HL-60 (cell line): Measurements from ENCODE around the gene PEG3.

Experiments used
- DNase-seq, 2 experiments: peaks; one replicate each; pipeline ENCODE4 v3.0.0-alpha.2; 2010 to 2020; ENCODE audit warnings: low read depth in 1 of 2, low spot score in 1 of 2
- H3K27ac ChIP-seq: fragments of 250-450 bp; sonication (Bioruptor Pico); replicated peaks from 2 replicates; pipeline ENCODE4 v1.5.1; 2020; ENCODE audit warnings: mild to moderate bottlenecking, moderate library complexity
- H3K27me3 ChIP-seq: fragments of 250-450 bp; sonication (Bioruptor Pico); 2 replicates; pipeline ENCODE4 v1.5.1; 2021; ENCODE audit warnings: mild to moderate bottlenecking, moderate library complexity; ENCODE audit not compliant: insufficient read depth, poor library complexity, severe bottlenecking
- H3K4me3 ChIP-seq: replicated peaks from 2 replicates; pipeline ENCODE4 v1.5.1; 2011; ENCODE audit warnings: mild to moderate bottlenecking, control low read depth, low read length; ENCODE audit not compliant: insufficient read depth
- CTCF ChIP-seq: IDR thresholded peaks from one replicate; pipeline ENCODE4 v1.5.1; 2011; ENCODE audit warnings: low read length, control low read depth, inconsistent platforms; ENCODE audit not compliant: insufficient read depth
- GABPA ChIP-seq: IDR thresholded peaks from 2 replicates; pipeline ENCODE4 v1.6.1; 2012; ENCODE audit warnings: low read depth
- POLR2AphosphoS5 ChIP-seq: IDR thresholded peaks from 2 replicates; pipeline ENCODE4 v1.6.1; 2012; ENCODE audit warnings: low read depth
- REST ChIP-seq: IDR thresholded peaks from 2 replicates; pipeline ENCODE4 v1.6.1; 2012; ENCODE audit warnings: low read depth; ENCODE audit not compliant: insufficient replicate concordance
- SPI1 ChIP-seq: IDR thresholded peaks from 2 replicates; pipeline ENCODE4 v1.6.1; 2012; ENCODE audit warnings: low read depth, mild to moderate bottlenecking, borderline replicate concordance

The PEG3 gene

GRCh38 chr19:56839652-56840450 lies 675 bp downstream of the PEG3 start:
- no peaks in the 10 kb centered on the region for H3K27me3 ChIP-seq
- peak overlapping the region; percentile 54 for H3K27ac ChIP-seq
- DNase-seq: peak; percentile 80 to 95
- H3K4me3 ChIP-seq: peak overlapping the region; percentile 40
- TF ChIP-seq SPI1: no peak
- no peak for TF ChIP-seq CTCF
- TF ChIP-seq REST: no peak
- no peak for TF ChIP-seq POLR2AphosphoS5
- no peak for TF ChIP-seq GABPA

- peak; percentile 91 to 97 for DNase-seq
- peak overlapping the region; percentile 83 for H3K27ac ChIP-seq
- no peaks in the 10 kb centered on the region for H3K27me3 ChIP-seq
- H3K4me3 ChIP-seq: peak overlapping the region; percentile 40
- TF ChIP-seq POLR2AphosphoS5 (no peak), GABPA (no peak), SPI1 (no peak), CTCF (no peak), REST (no peak)
Observed at GRCh38 chr19:56838909-56839651, 1.4 kb downstream of the PEG3 start.

- Histone ChIP-seq H3K4me3 (peak overlapping the region; percentile 46), H3K27ac (peak overlapping the region; percentile 83), H3K27me3 (no peaks in the 10 kb centered on the region)
- peak; percentile 76 to 89 for DNase-seq
- TF ChIP-seq CTCF (peak; percentile 13), REST (no peak), POLR2AphosphoS5 (peak; percentile 42; the same call in 1 of the 2 replicates), GABPA (no peak), SPI1 (no peak)
Observed at GRCh38 chr19:56838024-56838908, 2.3 kb downstream of the PEG3 start.
